GM10266 (cell line): ENCODE data around the gene SSR1.

ENCODE experiments used
- DNase-seq: peaks from one replicate; pipeline ENCODE4 v3.0.0; 2012; ENCODE audit errors: extremely low spot score
- CTCF ChIP-seq: IDR thresholded peaks from 2 replicates; pipeline ENCODE4 v1.5.1; 2012; ENCODE audit warnings: mild to moderate bottlenecking, low read depth; ENCODE audit not compliant: control insufficient read depth, insufficient read depth; ENCODE audit errors: missing control alignments

SSR1 gene

GRCh38 chr6:7219310-7219709 lies 93.7 kb downstream of the SSR1 start:
- DNase-seq = no peak
- no peak for TF ChIP-seq CTCF

- no peak for TF ChIP-seq CTCF
These were observed 94.5 kb downstream of the SSR1 start for GRCh38 chr6:7218406-7218988.

More at GRCh38 chr6:7218406-7218988, 94.5 kb downstream of the SSR1 start:
- DNase-seq = no peak
